ENCODE results near the gene CPNE5. TPM values are rescaled to one million over a fixed set of nuclear protein-coding genes. Genes with fewer than 3 reads are reported as not detected.

CPNE5 gene
- total RNA-seq, 1 experiment from 2014 or later = 0.63 TPM

- DNase-seq (ENCODE audit: low read depth) = no peak
These were observed 93.0 kb downstream of the CPNE5 start for GRCh38 chr6:36746251-36746650.

- DNase-seq (ENCODE audit: low read depth) = no peak
These were observed 93.4 kb downstream of the CPNE5 start for GRCh38 chr6:36745836-36746235.

DNA sequence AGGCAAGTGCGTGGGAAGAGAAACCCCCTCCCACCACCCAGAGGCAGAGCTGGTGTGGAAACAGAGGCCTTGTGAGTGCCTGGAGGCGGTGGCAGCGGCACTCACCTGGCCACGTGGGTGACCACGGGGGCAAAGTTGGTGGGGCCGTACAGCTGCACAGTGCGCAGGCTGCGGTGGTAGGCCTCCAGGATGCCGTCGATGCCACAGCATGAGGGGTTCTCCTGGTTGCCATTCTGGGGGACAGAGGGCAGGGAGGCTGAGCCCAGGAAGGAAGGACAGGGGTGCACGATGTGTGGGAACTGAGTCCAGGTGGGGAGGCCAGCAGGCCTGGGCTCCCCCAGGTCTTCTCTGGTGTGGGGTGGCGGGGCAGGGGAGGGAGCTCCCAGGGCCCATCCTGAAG, 94.0 kb downstream of the CPNE5 start:
- DNase-seq (ENCODE audit: low read depth) = no peak

- no peak for DNase-seq (ENCODE audit: low read depth)
These were observed 95.0 kb downstream of the CPNE5 start for GRCh38 chr6:36744304-36744673.

DNA sequence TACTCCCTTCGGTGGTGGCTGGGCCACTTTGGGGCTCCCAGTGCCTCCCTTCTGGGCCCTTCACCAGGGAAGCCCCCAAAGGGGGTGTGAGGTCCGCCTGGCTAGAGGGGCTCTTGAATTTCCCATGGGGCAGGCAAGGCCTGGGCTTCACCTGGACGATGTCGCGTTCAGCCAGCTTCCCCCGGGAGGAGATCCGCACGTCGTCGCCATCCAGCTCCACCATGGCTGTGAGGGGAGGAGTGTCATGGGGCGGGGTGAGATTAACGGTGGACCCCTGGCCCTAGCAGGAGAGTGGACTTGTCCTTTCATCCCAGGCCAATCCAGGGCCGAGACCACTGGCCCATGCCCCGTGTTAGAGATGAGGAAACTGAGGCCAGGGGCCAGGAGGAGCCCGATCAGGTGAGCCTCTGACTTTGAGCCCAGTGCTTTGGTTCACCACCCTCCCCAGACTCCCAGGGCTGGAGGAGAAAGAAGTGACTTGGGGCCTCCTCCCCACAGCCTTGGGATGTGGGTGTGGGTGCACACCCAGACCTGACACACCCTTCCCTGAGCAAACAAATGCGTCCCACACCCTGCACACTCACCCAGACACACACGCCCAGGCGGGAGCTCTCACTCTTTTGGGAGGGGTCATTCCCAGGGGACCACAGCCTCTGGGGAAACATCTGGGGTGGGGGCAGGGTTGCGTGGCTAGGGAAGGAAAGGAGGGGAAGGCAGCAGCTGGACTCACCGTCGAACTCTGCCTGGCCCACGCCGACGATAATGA, 95.5 kb downstream of the CPNE5 start:
- DNase-seq (ENCODE audit: low read depth) = peak; percentile 32

GRCh38 chr6:36743032-36743431, 96.2 kb downstream of the CPNE5 start:
- no peak for DNase-seq (ENCODE audit: low read depth)

GRCh38 chr6:36742146-36742545, 97.1 kb downstream of the CPNE5 start:
- no peak for DNase-seq (ENCODE audit: low read depth)

- DNase-seq (ENCODE audit: low read depth) = no peak
These were observed 98.4 kb downstream of the CPNE5 start for GRCh38 chr6:36740818-36741179.

GRCh38 chr6:36739947-36740817, 99.1 kb downstream of the CPNE5 start:
- no peak for DNase-seq (ENCODE audit: low read depth)

DNA sequence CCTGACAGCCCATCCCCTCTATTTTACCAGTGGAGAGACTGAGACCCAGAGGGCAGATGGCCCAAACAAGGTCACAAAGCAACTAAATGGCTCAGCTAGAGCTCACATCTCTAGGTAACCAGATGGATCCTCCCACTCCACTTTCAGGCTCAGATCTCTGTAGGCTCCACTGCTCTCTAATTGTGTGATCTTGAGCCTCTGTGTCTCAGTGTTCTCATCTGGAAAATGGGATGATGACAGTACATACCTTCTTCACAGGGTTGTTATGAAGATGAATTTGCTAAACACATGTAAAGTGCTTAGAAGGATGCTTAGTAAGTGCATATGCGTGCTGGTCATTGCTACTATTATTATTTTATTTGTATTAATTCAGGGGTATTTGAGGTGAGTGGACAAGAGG, 101.1 kb downstream of the CPNE5 start:
- DNase-seq (ENCODE audit: low read depth) = no peak

- no peak for DNase-seq (ENCODE audit: low read depth)
These were observed 102.0 kb downstream of the CPNE5 start for GRCh38 chr6:36737043-36737785.

- DNase-seq (ENCODE audit: low read depth) = peak; percentile 57
These were observed 103.9 kb downstream of the CPNE5 start for GRCh38 chr6:36735110-36736071.

GRCh38 chr6:36734486-36735060, 104.7 kb downstream of the CPNE5 start:
- DNase-seq (ENCODE audit: low read depth) = no peak

DNA sequence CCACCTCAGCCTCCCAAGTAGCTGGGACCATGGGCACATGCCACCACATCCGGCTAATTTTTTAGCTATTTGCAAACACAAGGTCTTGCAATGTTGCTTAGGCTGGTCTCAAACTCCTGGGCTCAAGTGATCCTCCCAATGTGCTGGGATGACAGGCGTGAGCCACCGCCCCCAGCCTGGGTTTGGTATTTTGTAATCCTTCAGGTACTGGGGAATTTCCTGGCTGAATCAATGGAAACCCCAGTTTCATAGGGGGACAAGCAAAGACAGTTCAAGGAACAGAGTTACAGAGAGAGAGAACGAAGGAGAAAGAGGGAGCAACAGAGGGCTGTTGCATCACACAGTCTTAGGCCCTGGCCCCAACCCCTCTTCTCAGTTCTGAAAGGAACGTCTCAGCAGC, 105.9 kb downstream of the CPNE5 start:
- no peak for DNase-seq (ENCODE audit: low read depth)

DNA sequence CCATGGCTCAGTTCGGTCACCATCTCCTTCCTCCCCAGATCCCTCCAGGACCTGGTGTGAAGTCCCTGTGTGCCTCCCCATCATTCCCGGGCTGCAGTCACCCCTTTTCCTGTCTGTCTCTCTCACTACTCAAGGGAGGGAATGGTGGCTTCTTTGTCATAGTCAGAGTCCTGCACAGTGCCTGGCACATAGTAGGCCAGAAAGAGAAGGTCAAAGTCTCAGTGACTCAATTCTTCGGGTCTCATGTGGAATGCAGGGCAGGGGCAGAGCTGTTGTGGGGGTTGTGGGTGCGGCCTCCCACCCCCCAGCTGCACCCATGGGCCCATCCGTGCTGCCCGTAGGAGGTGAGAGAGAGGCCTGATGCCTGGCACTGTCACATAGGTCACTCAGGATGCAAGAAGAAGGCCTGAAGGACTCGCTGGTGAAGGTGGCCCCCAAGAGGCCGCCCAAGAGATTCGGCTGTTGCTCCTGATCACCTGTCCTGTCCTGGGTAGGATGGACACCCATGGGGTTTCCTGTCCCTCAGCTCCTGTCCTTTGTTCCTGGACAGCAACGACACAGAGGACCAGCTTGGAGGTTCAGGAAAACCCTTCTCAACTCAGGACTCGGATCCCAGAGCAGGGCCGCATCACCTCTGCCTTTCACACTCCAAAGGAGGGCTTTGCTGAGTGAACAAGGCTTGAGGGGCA, 107.5 kb downstream of the CPNE5 start:
- DNase-seq (ENCODE audit: low read depth) = no peak

DNA sequence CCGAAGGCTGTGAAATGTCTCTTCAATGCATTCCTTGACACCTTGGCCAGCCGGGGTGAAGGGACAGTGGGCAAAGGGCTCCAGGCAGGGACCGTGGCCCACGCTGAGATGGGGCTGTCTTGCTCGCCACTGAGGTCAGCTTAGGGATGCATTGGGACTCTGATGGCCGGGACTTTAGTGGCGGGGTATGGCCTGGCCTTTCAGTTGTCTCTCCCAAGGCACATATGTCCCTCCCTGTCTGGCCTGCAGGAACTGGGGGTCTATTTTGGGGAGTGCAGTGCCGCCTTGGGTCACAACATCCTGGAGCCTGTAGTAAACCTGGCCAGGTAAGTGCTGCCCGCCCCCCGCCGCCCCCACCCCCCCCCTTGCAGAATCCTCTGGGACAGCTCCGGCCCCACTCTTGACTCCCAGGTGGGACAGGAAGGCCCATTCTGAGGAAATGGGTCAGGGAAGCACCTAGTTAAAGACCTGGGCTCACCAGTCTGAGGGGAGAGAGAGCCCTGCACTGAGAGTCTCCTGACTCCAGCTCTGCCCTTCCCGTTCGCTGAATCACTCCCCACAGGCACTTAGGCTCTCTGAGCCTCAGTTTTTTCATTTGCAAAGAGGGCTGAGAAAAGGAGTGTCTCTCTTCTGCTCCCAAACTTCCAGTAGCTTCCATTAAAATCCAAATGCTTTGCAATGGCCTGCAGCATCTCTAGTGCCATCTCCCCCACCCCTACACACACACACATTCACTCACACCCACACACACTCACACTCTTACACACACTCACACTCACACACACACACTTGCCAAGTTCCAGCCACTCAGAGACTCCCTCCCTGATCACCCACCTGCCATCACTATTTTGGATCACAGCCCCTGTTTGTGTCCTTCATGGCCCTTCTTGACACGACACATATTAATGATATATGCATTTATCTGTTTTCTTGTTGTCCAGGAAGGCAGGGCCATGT, 108.5 kb downstream of the CPNE5 start:
- no peak for DNase-seq (ENCODE audit: low read depth)

DNA sequence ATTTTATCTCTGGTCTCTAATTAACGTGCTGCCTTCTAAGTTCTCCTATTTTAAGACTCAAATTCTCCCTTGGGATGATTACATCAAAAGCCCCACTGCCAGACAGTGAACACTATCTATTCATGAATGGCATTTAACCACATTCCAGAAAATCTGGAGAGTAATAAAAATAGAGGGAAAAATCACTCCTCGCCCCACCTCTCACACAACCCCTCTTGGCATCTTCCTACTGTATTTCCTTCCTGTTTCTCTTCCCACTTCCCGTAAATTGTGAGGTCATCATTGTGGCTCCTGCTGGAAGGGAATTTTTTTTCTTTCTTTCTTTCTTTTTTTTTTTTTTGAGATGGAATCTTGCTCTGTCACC, 110.1 kb downstream of the CPNE5 start:
- peak; percentile 47 for DNase-seq (ENCODE audit: low read depth)

GRCh38 chr6:36728289-36729160, 110.7 kb downstream of the CPNE5 start:
- no peak for DNase-seq (ENCODE audit: low read depth)
